Stimulated activated CD8-positive, alpha-beta memory T cell treated with anti-CD3 and anti-CD28 coated beads, Interleukin-7, amount 100 ng/mL, for 24 hours (primary cell): Measurements from ENCODE around the gene CASZ1.

Experiments
- DNase-seq: peaks from one replicate; pipeline ENCODE4 v3.0.0-alpha.2; 2020; ENCODE audit warnings: low read depth

Gene CASZ1

GRCh38 chr1:10796029-10796944 is at the start of gene CASZ1:
CASZ1 (minus strand) TSS chr1:10796646; CDS start chr1:10693889, 102,757 bp downstream.
- DNase-seq: no peak

- DNase-seq: no peak
These were observed 47.3 kb upstream of the CASZ1 start for GRCh38 chr1:10843697-10844096.

GRCh38 chr1:10841118-10841517 is 44.7 kb upstream of the CASZ1 start:
- DNase-seq: no peak

GRCh38 chr1:10839188-10839770 is 42.8 kb upstream of the CASZ1 start:
- DNase-seq: no peak

- no peak for DNase-seq
These were observed 42.1 kb upstream of the CASZ1 start for GRCh38 chr1:10838541-10838940.

GRCh38 chr1:10836726-10837125 is 40.3 kb upstream of the CASZ1 start:
- no peak for DNase-seq

GRCh38 chr1:10835822-10836421 is 39.5 kb upstream of the CASZ1 start:
- DNase-seq: no peak

- DNase-seq: no peak
These were observed 39.0 kb upstream of the CASZ1 start for GRCh38 chr1:10835421-10835820.

- no peak for DNase-seq
These were observed 38.4 kb upstream of the CASZ1 start for GRCh38 chr1:10834770-10835412.

- no peak for DNase-seq
These were observed 37.4 kb upstream of the CASZ1 start for GRCh38 chr1:10833630-10834557.

GRCh38 chr1:10832703-10833102 is 36.3 kb upstream of the CASZ1 start:
- no peak for DNase-seq

GRCh38 chr1:10830961-10831668 is 34.7 kb upstream of the CASZ1 start:
- no peak for DNase-seq

- no peak for DNase-seq
These were observed 33.6 kb upstream of the CASZ1 start for GRCh38 chr1:10829965-10830515.

- DNase-seq: no peak
These were observed 32.8 kb upstream of the CASZ1 start for GRCh38 chr1:10829067-10829818.

GRCh38 chr1:10827377-10828333 is 31.2 kb upstream of the CASZ1 start:
- no peak for DNase-seq

- no peak for DNase-seq
These were observed 29.1 kb upstream of the CASZ1 start for GRCh38 chr1:10825592-10825991.

GRCh38 chr1:10824821-10825540 is 28.5 kb upstream of the CASZ1 start:
- no peak for DNase-seq

- DNase-seq: no peak
These were observed 26.6 kb upstream of the CASZ1 start for GRCh38 chr1:10823000-10823401.
